GM12873 (cell line): ENCODE measurements around the gene CD300LB.

Experiments
- TF ChIP-seq, protein P1 (sequence below): IDR thresholded peaks from 2 replicates; pipeline ENCODE4 v1.5.1; 2012; ENCODE audit warnings: low read depth, mild to moderate bottlenecking, moderate library complexity, low read length, control low read depth; ENCODE audit not compliant: insufficient read depth; ENCODE audit errors: missing control alignments

Gene CD300LB

DNA sequence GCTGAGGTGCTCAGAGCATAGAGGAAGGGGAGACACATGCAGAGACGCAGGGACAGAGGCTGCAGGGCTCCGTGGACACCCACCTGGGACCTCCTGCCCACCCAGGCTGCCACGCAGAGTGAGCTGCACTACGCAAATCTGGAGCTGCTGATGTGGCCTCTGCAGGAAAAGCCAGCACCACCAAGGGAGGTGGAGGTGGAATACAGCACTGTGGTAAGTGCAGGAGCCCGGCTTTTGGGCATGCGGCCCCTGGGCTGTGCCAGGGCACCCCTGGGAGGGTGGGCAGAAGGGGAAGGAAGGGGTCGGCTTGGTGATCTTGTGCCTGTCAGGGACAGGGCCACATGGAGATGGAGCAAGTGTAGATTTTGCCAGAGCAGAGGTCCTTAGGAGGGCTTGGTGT, 49.7 kb downstream of the CD300LB start:
- TF ChIP-seq, protein P1, sequence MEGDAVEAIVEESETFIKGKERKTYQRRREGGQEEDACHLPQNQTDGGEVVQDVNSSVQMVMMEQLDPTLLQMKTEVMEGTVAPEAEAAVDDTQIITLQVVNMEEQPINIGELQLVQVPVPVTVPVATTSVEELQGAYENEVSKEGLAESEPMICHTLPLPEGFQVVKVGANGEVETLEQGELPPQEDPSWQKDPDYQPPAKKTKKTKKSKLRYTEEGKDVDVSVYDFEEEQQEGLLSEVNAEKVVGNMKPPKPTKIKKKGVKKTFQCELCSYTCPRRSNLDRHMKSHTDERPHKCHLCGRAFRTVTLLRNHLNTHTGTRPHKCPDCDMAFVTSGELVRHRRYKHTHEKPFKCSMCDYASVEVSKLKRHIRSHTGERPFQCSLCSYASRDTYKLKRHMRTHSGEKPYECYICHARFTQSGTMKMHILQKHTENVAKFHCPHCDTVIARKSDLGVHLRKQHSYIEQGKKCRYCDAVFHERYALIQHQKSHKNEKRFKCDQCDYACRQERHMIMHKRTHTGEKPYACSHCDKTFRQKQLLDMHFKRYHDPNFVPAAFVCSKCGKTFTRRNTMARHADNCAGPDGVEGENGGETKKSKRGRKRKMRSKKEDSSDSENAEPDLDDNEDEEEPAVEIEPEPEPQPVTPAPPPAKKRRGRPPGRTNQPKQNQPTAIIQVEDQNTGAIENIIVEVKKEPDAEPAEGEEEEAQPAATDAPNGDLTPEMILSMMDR = no peak

GRCh38 chr17:74480290-74480689, 51.0 kb downstream of the CD300LB start:
- TF ChIP-seq, protein P1 = no peak

- TF ChIP-seq, protein P1 = no peak
Observed at GRCh38 chr17:74478420-74479100, 52.7 kb downstream of the CD300LB start.

- TF ChIP-seq, protein P1 = no peak
Observed at GRCh38 chr17:74477411-74477810, 53.9 kb downstream of the CD300LB start.

DNA sequence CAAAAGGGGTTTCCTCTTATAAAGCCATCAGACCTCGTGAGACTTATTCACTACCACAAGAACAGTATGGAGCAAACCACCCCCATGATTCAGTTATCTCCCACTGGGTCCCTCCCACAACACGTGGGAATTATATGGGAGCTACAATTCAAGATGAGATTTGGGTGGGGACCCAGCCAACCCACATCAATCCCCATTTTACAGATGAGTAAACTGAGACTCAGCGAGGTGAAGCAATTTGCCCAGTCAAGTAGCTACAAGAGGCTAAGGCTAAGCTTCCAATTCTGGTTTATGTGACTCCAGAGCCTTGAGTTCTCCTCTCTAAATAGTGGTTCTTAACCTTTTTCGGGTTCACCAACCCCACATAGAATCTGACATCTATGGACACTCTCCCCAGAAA, 56.1 kb downstream of the CD300LB start:
- TF ChIP-seq, protein P1 = no peak

DNA sequence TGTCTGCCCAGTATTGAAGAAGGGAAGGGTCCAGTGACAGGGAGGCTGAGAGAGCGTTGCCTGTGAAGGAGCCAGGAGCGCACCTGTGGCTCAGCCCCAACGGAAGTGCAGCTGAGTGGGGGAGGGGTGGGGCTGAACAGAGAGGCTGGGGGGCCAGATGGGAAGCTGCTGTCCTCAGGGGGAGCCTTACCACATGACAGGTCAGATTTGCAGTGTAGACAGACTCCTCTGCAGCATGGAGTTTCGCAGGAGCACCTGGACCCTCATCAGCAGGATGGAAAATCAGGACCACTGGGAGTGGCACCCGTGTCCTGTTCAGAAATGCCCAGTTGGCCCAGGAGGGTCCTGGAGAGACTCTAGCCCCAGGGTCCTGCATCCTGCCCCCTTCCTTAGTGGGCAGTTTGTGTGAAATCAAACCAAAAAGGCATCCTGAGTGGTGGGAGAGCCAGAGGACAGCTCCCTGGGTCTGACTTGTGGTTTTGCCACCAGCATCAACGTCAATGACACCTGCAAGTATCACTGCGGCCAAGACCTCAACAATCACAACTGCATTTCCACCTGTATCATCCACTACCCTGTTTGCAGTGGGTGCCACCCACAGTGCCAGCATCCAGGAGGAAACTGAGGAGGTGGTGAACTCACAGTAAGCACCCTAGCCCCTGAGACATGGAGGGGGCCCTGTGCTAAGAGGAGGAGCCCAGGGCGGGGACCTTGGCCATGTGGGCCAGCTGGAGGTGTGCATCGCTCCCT, 57.1 kb downstream of the CD300LB start:
- TF ChIP-seq, protein P1 = no peak

GRCh38 chr17:74473294-74473693, 58.0 kb downstream of the CD300LB start:
- TF ChIP-seq, protein P1 = no peak
